Measurements from ENCODE around the gene FBXO24. TPM values are rescaled to one million over a fixed set of nuclear protein-coding genes. Genes with fewer than 3 reads are reported as not detected.

Gene FBXO24
- total and polyA plus RNA-seq, 9 of the 15 experiments (the other 6 are each of a cell fraction or from before 2014, with no cell fraction given): 0.17 to 0.95 (median 0.50) TPM

- TF ChIP-seq ZNF655 (CRISPR knock-in tag; IDR thresholded peaks at IDR 0.05) (no peak), MTA2 (IDR thresholded peaks at IDR 0.05; ENCODE audit: low read depth) (no peak), ZFP36 (IDR thresholded peaks at IDR 0.05; ENCODE audit: low read depth, low read length, partially characterized antibody) (no peak), ZNF644 (tag; IDR thresholded peaks at IDR 0.05; ENCODE audit: low read depth) (no peak), ZNF77 (CRISPR knock-in tag; IDR thresholded peaks at IDR 0.05) (no peak), ZNF224 (CRISPR knock-in tag; IDR thresholded peaks at IDR 0.05) (no peak), ZNF444 (CRISPR knock-in tag; IDR thresholded peaks at IDR 0.05) (no peak), HBP1 (CRISPR knock-in tag; IDR thresholded peaks at IDR 0.05) (no peak), ATF7 (IDR thresholded peaks at IDR 0.05) (peak; percentile 98), ZBTB8A (IDR thresholded peaks at IDR 0.05; ENCODE audit: partially characterized antibody) (no peak), TAF9B (IDR thresholded peaks at IDR 0.05; ENCODE audit: partially characterized antibody) (no peak), TCFL5 (CRISPR knock-in tag; conservative IDR thresholded peaks at IDR 0.05) (no peak), CXXC5 (CRISPR knock-in tag; IDR thresholded peaks at IDR 0.05) (peak; percentile 77; the same call in 1 of the 2 replicates), CREB3L1 (IDR thresholded peaks at IDR 0.05; ENCODE audit: borderline replicate concordance, low read depth) (peak; percentile 80), ZNF384 (IDR thresholded peaks at IDR 0.05; ENCODE audit: low read depth, low read length) (no peak), ZNF143 (CRISPR knock-in tag; IDR thresholded peaks at IDR 0.05) (no peak), ZNF24 (IDR thresholded peaks at IDR 0.05) (no peak), TBP (optimal IDR thresholded peaks at IDR 0.05; ENCODE audit: low read depth, low read length) (peak; percentile 69), NR2F6 (CRISPR knock-in tag; IDR thresholded peaks at IDR 0.05) (no peak), ZC3H4 (CRISPR knock-in tag; IDR thresholded peaks at IDR 0.05; ENCODE audit: borderline replicate concordance) (no peak), BRCA1 (IDR thresholded peaks at IDR 0.05) (no peak), BRCA1 (CRISPR knock-in tag; IDR thresholded peaks at IDR 0.05) (no peak), SMARCC2 (IDR thresholded peaks at IDR 0.05; ENCODE audit: low read depth) (no peak), USF1 (CRISPR knock-in tag; IDR thresholded peaks at IDR 0.05) (no peak), NR1H2 (CRISPR knock-in tag; IDR thresholded peaks at IDR 0.05) (no peak), ZNF354B (CRISPR knock-in tag; IDR thresholded peaks at IDR 0.05) (no peak), MEF2D (tag; conservative IDR thresholded peaks at IDR 0.05; ENCODE audit: low read depth) (no peak), PRMT5 (CRISPR knock-in tag; IDR thresholded peaks at IDR 0.05) (no peak)
Observed at GRCh38 chr7:100586266-100587025, at the start of gene FBXO24 (continued).
